CD4-positive, CD25-positive, alpha-beta regulatory T cell (primary cell): ENCODE measurements around the gene ACLY. TPM values are rescaled to one million over a fixed set of nuclear protein-coding genes. Genes with fewer than 3 reads are reported as not detected.
A peak's percentile ranks its signal among the peaks of the same experiment; 100 is the strongest.

ENCODE experiments used
- ATAC-seq, 2 donors: fragments of 150-1000 bp; cut with Tn5 transposase; one replicate each; pipeline ENCODE4 v1.10.0; 2021; ENCODE audit warnings: low read depth in 2 of 2, moderate number of reproducible peaks in 2 of 2, moderate library complexity in 1 of 2
- DNase-seq, 3 donors: peaks; one replicate each; pipeline versions ENCODE4 v3.0.0 to v3.0.0-alpha.2; 2012 to 2022; ENCODE audit warnings: mixed read lengths in 1 of 3
- H3K27ac ChIP-seq: one replicate; pipeline ENCODE4 v1.7.0; 2013; ENCODE audit warnings: mild to moderate bottlenecking, low read length; ENCODE audit not compliant: insufficient read depth, poor library complexity, severe bottlenecking
- H3K27me3 ChIP-seq: one replicate; pipeline ENCODE4 v1.7.0; 2013; ENCODE audit warnings: low read length; ENCODE audit not compliant: control insufficient read depth, insufficient read depth
- H3K36me3 ChIP-seq: one replicate; pipeline ENCODE4 v1.7.0; 2013; ENCODE audit warnings: mild to moderate bottlenecking, low read length, moderate library complexity; ENCODE audit not compliant: control insufficient read depth, insufficient read depth
- H3K4me1 ChIP-seq: 2 replicates; pipeline ENCODE4 v1.7.0; 2013; ENCODE audit warnings: mild to moderate bottlenecking, low read length; ENCODE audit not compliant: insufficient read depth, control insufficient read depth, poor library complexity, severe bottlenecking
- H3K4me3 ChIP-seq: one replicate; pipeline ENCODE4 v1.7.0; 2013; ENCODE audit warnings: low read depth, mild to moderate bottlenecking, low read length, moderate library complexity
- H3K9me3 ChIP-seq, 2 experiments: 1 replicate in 1 of 2; 2 replicates in 1 of 2; pipeline ENCODE4 v1.7.0; 2013; ENCODE audit warnings: low read length in 2 of 2, mild to moderate bottlenecking in 1 of 2, moderate library complexity in 1 of 2; ENCODE audit not compliant: control insufficient read depth in 2 of 2
- H3K27ac Mint-ChIP-seq, 3 donors: one replicate each; pipeline ENCODE4 v1.8.0; 2020 to 2022; ENCODE audit warnings: mild to moderate bottlenecking in 3 of 3, mixed read lengths in 3 of 3, moderate library complexity in 2 of 3
- H3K27me3 Mint-ChIP-seq: one replicate; pipeline ENCODE4 v1.8.0; 2022; ENCODE audit warnings: mild to moderate bottlenecking, mixed read lengths
- H3K36me3 Mint-ChIP-seq: one replicate; pipeline ENCODE4 v1.8.0; 2020; ENCODE audit warnings: mixed read lengths
- H3K4me1 Mint-ChIP-seq, 4 donors: one replicate each; pipeline ENCODE4 v1.8.0; 2020 to 2022; ENCODE audit warnings: mixed read lengths in 4 of 4, mild to moderate bottlenecking in 1 of 4
- H3K4me3 Mint-ChIP-seq, 4 donors: one replicate each; pipeline ENCODE4 v1.8.0; 2020 to 2022; ENCODE audit warnings: mild to moderate bottlenecking in 4 of 4, mixed read lengths in 4 of 4, moderate library complexity in 3 of 4
- H3K9me3 Mint-ChIP-seq, 7 donors: one replicate each; pipeline ENCODE4 v1.8.0; 2020 to 2022; ENCODE audit warnings: mixed read lengths in 7 of 7, mild to moderate bottlenecking in 3 of 7, moderate library complexity in 2 of 7
- polyA plus RNA-seq, 4 donors: library from polyadenylated mRNA; unstranded; fragments of 300-500 nt; fragmentation: Illumina TruSeq; gene quantifications; one replicate each; pipeline ENCODE4 v1.2.3, GENCODE V29; 2021
- total RNA-seq: library from RNA; stranded (reverse); gene quantifications from one replicate; pipeline ENCODE4 v1.2.3, GENCODE V29; 2022

Gene ACLY
- total and polyA plus RNA-seq, 5 donors from 2014 or later = 50.3 to 76.3 (median 56.7) TPM

GRCh38 chr17:41944943-41945342 is 26.2 kb upstream of the ACLY start:
- Mint-ChIP-seq H3K27ac (no peak overlapping the region), H3K27me3 (no peaks in the 10 kb centered on the region), H3K4me3 (no peak overlapping the region), H3K36me3 (no peaks in the 10 kb centered on the region), H3K4me1 (no peaks in the 10 kb centered on the region), H3K9me3 (no peaks in the 10 kb centered on the region)
- no peaks in the 10 kb centered on the region for H3K9me3 ChIP-seq
- no peaks in the 10 kb centered on the region for H3K36me3 ChIP-seq
- no peaks in the 10 kb centered on the region for H3K4me1 ChIP-seq
- DNase-seq (no peak), ATAC-seq (no peak)
- no peak overlapping the region for H3K4me3 ChIP-seq
- no peaks in the 10 kb centered on the region for H3K27me3 ChIP-seq
- no peak overlapping the region for H3K27ac ChIP-seq

- H3K9me3 ChIP-seq = no peaks in the 10 kb centered on the region
- H3K4me1 ChIP-seq = no peaks in the 10 kb centered on the region
- no peak overlapping the region for H3K4me3 Mint-ChIP-seq
- no peaks in the 10 kb centered on the region for H3K36me3 Mint-ChIP-seq
- H3K27me3 ChIP-seq = no peaks in the 10 kb centered on the region
- ATAC-seq (no peak), DNase-seq (no peak)
- H3K4me3 ChIP-seq = no peak overlapping the region
- H3K27ac Mint-ChIP-seq = peak overlapping the region in 1 of 3 donors; percentile 45
- no peaks in the 10 kb centered on the region for H3K36me3 ChIP-seq
- H3K9me3 Mint-ChIP-seq = no peaks in the 10 kb centered on the region
- H3K27me3 Mint-ChIP-seq = no peaks in the 10 kb centered on the region
- no peak overlapping the region for H3K27ac ChIP-seq
- H3K4me1 Mint-ChIP-seq = no peaks in the 10 kb centered on the region
Observed at GRCh38 chr17:41943492-41943891, 24.7 kb upstream of the ACLY start.

GRCh38 chr17:41942626-41943373 is 24.0 kb upstream of the ACLY start:
- Mint-ChIP-seq H3K27ac (no peak overlapping the region), H3K4me3 (no peak overlapping the region), H3K4me1 (no peaks in the 10 kb centered on the region), H3K27me3 (no peaks in the 10 kb centered on the region), H3K9me3 (no peaks in the 10 kb centered on the region), H3K36me3 (no peaks in the 10 kb centered on the region)
- no peaks in the 10 kb centered on the region for H3K9me3 ChIP-seq
- no peak overlapping the region for H3K4me3 ChIP-seq
- H3K4me1 ChIP-seq = no peaks in the 10 kb centered on the region
- no peaks in the 10 kb centered on the region for H3K36me3 ChIP-seq
- no peaks in the 10 kb centered on the region for H3K27me3 ChIP-seq
- DNase-seq (no peak), ATAC-seq (no peak)
- no peak overlapping the region for H3K27ac ChIP-seq

GRCh38 chr17:41941168-41941567 is 22.4 kb upstream of the ACLY start:
- H3K27me3 ChIP-seq = no peaks in the 10 kb centered on the region
- H3K9me3 Mint-ChIP-seq = no peaks in the 10 kb centered on the region
- no peaks in the 10 kb centered on the region for H3K27me3 Mint-ChIP-seq
- H3K4me1 Mint-ChIP-seq = no peaks in the 10 kb centered on the region
- H3K4me3 Mint-ChIP-seq = no peak overlapping the region
- no peaks in the 10 kb centered on the region for H3K4me1 ChIP-seq
- H3K27ac ChIP-seq = no peak overlapping the region
- no peak overlapping the region for H3K4me3 ChIP-seq
- DNase-seq (no peak), ATAC-seq (no peak)
- no peaks in the 10 kb centered on the region for H3K36me3 Mint-ChIP-seq
- no peaks in the 10 kb centered on the region for H3K36me3 ChIP-seq
- no peaks in the 10 kb centered on the region for H3K9me3 ChIP-seq
- H3K27ac Mint-ChIP-seq = no peak overlapping the region

- Histone ChIP-seq H3K36me3 (no peaks in the 10 kb centered on the region), H3K27ac (no peak overlapping the region), H3K4me1 (no peaks in the 10 kb centered on the region), H3K27me3 (no peaks in the 10 kb centered on the region), H3K4me3 (no peak overlapping the region), H3K9me3 (no peaks in the 10 kb centered on the region)
- no peaks in the 10 kb centered on the region for H3K4me1 Mint-ChIP-seq
- no peaks in the 10 kb centered on the region for H3K36me3 Mint-ChIP-seq
- DNase-seq (no peak), ATAC-seq (no peak)
- H3K27ac Mint-ChIP-seq = peak overlapping the region in 1 of 3 donors; percentile 52
- H3K27me3 Mint-ChIP-seq = no peaks in the 10 kb centered on the region
- H3K9me3 Mint-ChIP-seq = no peaks in the 10 kb centered on the region
- H3K4me3 Mint-ChIP-seq = no peak overlapping the region
Observed at GRCh38 chr17:41939693-41940090, 20.9 kb upstream of the ACLY start.

GRCh38 chr17:41939044-41939692 is 20.4 kb upstream of the ACLY start:
- H3K27me3 ChIP-seq = no peaks in the 10 kb centered on the region
- ATAC-seq = no peak

GRCh38 chr17:41937970-41938954 is 19.5 kb upstream of the ACLY start:
- no peak overlapping the region for H3K4me3 ChIP-seq
- no peaks in the 10 kb centered on the region for H3K4me1 ChIP-seq
- H3K27ac Mint-ChIP-seq = no peak overlapping the region
- H3K9me3 ChIP-seq = no peaks in the 10 kb centered on the region
- H3K27me3 ChIP-seq = no peaks in the 10 kb centered on the region
- no peaks in the 10 kb centered on the region for H3K36me3 Mint-ChIP-seq
- H3K27ac ChIP-seq = no peak overlapping the region
- ATAC-seq (no peak), DNase-seq (no peak)
- no peak overlapping the region for H3K4me3 Mint-ChIP-seq
- no peaks in the 10 kb centered on the region for H3K36me3 ChIP-seq
- H3K27me3 Mint-ChIP-seq = no peaks in the 10 kb centered on the region
- H3K4me1 Mint-ChIP-seq = no peaks in the 10 kb centered on the region
- H3K9me3 Mint-ChIP-seq = no peaks in the 10 kb centered on the region

More at GRCh38 chr17:41939044-41939692, 20.4 kb upstream of the ACLY start:
- Histone ChIP-seq H3K9me3 (no peaks in the 10 kb centered on the region), H3K27ac (no peak overlapping the region), H3K4me3 (no peak overlapping the region), H3K36me3 (no peaks in the 10 kb centered on the region), H3K4me1 (no peaks in the 10 kb centered on the region)
- no peaks in the 10 kb centered on the region for H3K27me3 Mint-ChIP-seq
- H3K9me3 Mint-ChIP-seq = no peaks in the 10 kb centered on the region
- no peaks in the 10 kb centered on the region for H3K4me1 Mint-ChIP-seq
- no peak for DNase-seq
- H3K27ac Mint-ChIP-seq = no peak overlapping the region
- H3K36me3 Mint-ChIP-seq = no peaks in the 10 kb centered on the region
- no peak overlapping the region for H3K4me3 Mint-ChIP-seq
